Fibroblast of villous mesenchyme (primary cell): Measurements from ENCODE around the gene GRK3. TPM values are rescaled to one million over a fixed set of nuclear protein-coding genes. Genes with fewer than 3 reads are reported as not detected.

Source experiments
- DNase-seq: peaks from one replicate; pipeline ENCODE4 v3.0.0-alpha.2; 2010; ENCODE audit warnings: low read depth
- H3K4me3 ChIP-seq: 2 replicates; pipeline ENCODE4 v1.5.1; 2011; ENCODE audit warnings: low read depth, mild to moderate bottlenecking, low read length
- CTCF ChIP-seq: IDR thresholded peaks from 2 replicates; pipeline ENCODE4 v1.5.1; 2012; ENCODE audit warnings: low read depth, mild to moderate bottlenecking, low read length; ENCODE audit not compliant: insufficient read depth
- total RNA-seq: library from RNA; depleted of rRNA; stranded (reverse); fragments of >200 nt; gene quantifications from 2 replicates; pipeline ENCODE4 v1.2.3, GENCODE V29; 2012

The GRK3 gene
- total RNA-seq, 1 donor, result 1.7 TPM

GRCh38 chr22:25748704-25749103 lies 184.2 kb downstream of the GRK3 start:
- H3K4me3 ChIP-seq, result no peak overlapping the region
- no peak for TF ChIP-seq CTCF
- DNase-seq, result no peak

GRCh38 chr22:25749420-25750169 lies 185.1 kb downstream of the GRK3 start:
- no peak for DNase-seq
- TF ChIP-seq CTCF, result no peak
- H3K4me3 ChIP-seq, result no peak overlapping the region

- no peak for TF ChIP-seq CTCF
- no peak for DNase-seq
- H3K4me3 ChIP-seq, result no peak overlapping the region
Observed at GRCh38 chr22:25750569-25751173, 186.2 kb downstream of the GRK3 start.

DNA sequence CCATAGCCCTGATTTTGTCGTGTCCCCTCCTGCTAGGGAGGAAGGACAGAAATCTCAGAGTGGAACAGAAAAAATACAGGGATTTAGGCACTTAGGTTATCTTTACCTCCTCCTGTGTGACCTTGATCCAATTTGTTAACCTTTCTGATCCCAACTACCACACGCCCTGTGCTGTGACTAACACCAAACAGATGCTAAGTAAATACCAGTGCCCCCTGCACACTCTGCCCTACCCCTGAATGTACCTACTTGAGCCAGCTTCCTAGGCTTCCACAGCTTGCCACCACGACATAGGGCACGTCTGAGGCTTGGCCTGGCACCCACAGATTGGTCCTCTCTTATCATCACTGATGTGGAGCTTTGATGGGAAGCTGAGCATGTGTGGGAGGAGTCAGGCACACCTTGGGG lies 186.7 kb downstream of the GRK3 start:
- no peak for TF ChIP-seq CTCF
- DNase-seq, result no peak

GRCh38 chr22:25752615-25753214 lies 188.2 kb downstream of the GRK3 start:
- no peak overlapping the region for H3K4me3 ChIP-seq
- no peak for DNase-seq
- TF ChIP-seq CTCF, result no peak

More for the DNA sequence above, 186.7 kb downstream of the GRK3 start:
- no peak overlapping the region for H3K4me3 ChIP-seq

DNA sequence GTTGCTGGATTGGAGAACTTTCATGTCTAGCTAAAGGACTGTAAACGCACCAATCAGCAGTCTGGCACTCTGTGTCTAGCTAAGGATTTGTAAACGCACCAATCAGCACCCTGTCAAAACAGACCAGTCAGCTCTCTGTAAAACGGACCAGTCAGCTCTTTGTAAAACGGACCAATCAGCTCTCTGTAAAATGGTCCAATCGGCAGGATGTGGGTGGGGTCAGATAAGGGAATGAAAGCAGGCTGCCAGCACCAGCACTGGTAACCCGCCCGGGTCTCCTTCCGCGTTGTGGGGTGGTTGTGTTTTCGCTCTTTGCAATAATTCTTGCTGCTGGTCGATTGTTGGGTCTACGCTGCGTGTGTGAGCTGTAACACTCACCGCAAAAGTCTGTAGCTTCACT lies 188.8 kb downstream of the GRK3 start:
- TF ChIP-seq CTCF, result no peak
- peak overlapping the region; percentile 10 for H3K4me3 ChIP-seq
- peak; percentile 40 for DNase-seq
